Endothelial cell (in vitro differentiated cells): Measurements from ENCODE around the gene SLC24A3. TPM values are rescaled to one million over a fixed set of nuclear protein-coding genes. Genes with fewer than 3 reads are reported as not detected.

Experiments
- DNase-seq: peaks from one replicate; pipeline ENCODE4 v3.0.0; 2021; ENCODE audit warnings: low spot score
- H3K27ac Mint-ChIP-seq: one replicate; pipeline ENCODE4 v1.8.0; 2021; ENCODE audit warnings: mixed read lengths, inconsistent platforms; ENCODE audit not compliant: unreplicated experiment
- H3K27me3 Mint-ChIP-seq: one replicate; pipeline ENCODE4 v1.8.0; 2021; ENCODE audit warnings: mild to moderate bottlenecking, moderate library complexity, mixed read lengths, inconsistent platforms; ENCODE audit not compliant: unreplicated experiment
- H3K36me3 Mint-ChIP-seq: one replicate; pipeline ENCODE4 v1.8.0; 2021; ENCODE audit warnings: mild to moderate bottlenecking, low read depth, mixed read lengths, inconsistent platforms; ENCODE audit not compliant: unreplicated experiment
- H3K4me1 Mint-ChIP-seq: one replicate; pipeline ENCODE4 v1.8.0; 2021; ENCODE audit warnings: mild to moderate bottlenecking, mixed read lengths, inconsistent platforms; ENCODE audit not compliant: unreplicated experiment
- H3K4me3 Mint-ChIP-seq: one replicate; pipeline ENCODE4 v1.8.0; 2021; ENCODE audit warnings: mild to moderate bottlenecking, mixed read lengths, inconsistent platforms; ENCODE audit not compliant: unreplicated experiment
- H3K9me3 Mint-ChIP-seq: one replicate; pipeline ENCODE4 v1.8.0; 2021; ENCODE audit warnings: mixed read lengths, inconsistent platforms; ENCODE audit not compliant: unreplicated experiment
- CTCF ChIP-seq: fragments of 200-600 bp; sonication (generic); IDR thresholded peaks from one replicate; pipeline ENCODE4 v1.5.0; 2021; ENCODE audit warnings: antibody characterized with exemption; ENCODE audit not compliant: unreplicated experiment
- total RNA-seq: library from RNA; stranded (reverse); fragmentation: NEBNext Ultra II Directional; extraction: Animal tissue kit (Norgen Biotek cat#: 25700); gene quantifications from one replicate; pipeline ENCODE4 v1.2.1, GENCODE V29; 2021; ENCODE audit not compliant: unreplicated experiment

Gene SLC24A3
- total RNA-seq, 1 donor from 2014 or later, result 0.15 TPM

DNA sequence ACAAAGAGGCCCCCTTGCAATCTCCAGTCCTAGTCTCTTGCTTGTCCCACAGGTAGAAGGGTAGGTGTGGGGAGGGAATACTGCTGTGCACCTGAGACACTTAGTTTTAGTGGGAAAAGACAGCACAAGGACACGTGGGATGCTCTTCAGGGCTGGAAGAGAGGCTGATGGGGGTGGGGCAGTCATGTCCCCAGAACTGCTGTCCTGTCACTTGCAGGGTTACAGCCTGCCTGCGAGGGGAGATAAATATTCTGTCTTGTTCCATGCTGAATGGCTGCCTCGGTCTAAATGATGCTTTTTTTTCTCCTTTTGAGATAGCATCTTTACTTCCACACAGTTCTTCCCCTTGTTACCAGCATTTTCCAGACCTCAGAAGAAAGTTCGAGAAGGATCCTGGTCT, 106.2 kb downstream of the SLC24A3 start:
- H3K4me3 Mint-ChIP-seq, result no peak overlapping the region
- H3K9me3 Mint-ChIP-seq, result no peaks in the 10 kb centered on the region
- H3K27ac Mint-ChIP-seq, result no peak overlapping the region
- TF ChIP-seq CTCF, result no peak
- H3K4me1 Mint-ChIP-seq, result peaks cover 13% of the 10 kb centered on the region
- peaks cover 4% of the 10 kb centered on the region for H3K27me3 Mint-ChIP-seq
- H3K36me3 Mint-ChIP-seq, result no peaks in the 10 kb centered on the region
- DNase-seq, result no peak

GRCh38 chr20:19320005-19320404, 107.6 kb downstream of the SLC24A3 start:
- Mint-ChIP-seq H3K27ac (no peak overlapping the region), H3K9me3 (no peaks in the 10 kb centered on the region), H3K27me3 (peaks cover 4% of the 10 kb centered on the region), H3K4me3 (no peak overlapping the region), H3K36me3 (no peaks in the 10 kb centered on the region), H3K4me1 (peaks cover 13% of the 10 kb centered on the region)
- TF ChIP-seq CTCF, result no peak
- DNase-seq, result no peak

DNA sequence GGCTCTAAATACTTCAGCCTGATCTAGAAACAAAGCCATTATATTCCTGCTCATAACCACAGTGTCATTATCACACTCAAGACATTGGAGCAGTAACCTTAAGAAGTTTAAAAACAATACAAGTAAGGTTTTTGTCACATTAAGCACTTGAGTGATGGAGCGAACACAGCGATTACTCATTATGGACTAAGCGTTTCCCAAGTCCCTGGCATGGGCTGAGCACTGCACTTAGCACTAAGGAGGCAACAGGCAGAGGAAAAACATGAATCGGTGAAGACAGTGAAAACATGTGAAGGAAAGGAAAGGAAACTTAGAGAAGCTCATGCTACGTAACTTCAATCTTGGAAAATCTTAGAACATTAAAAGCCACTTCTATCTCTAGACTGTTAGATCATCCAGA, 108.7 kb downstream of the SLC24A3 start:
- Mint-ChIP-seq H3K36me3 (no peaks in the 10 kb centered on the region), H3K4me1 (peaks cover 13% of the 10 kb centered on the region), H3K27ac (no peak overlapping the region), H3K9me3 (no peaks in the 10 kb centered on the region), H3K27me3 (peaks cover 4% of the 10 kb centered on the region), H3K4me3 (no peak overlapping the region)
- DNase-seq, result no peak
- no peak for TF ChIP-seq CTCF

DNA sequence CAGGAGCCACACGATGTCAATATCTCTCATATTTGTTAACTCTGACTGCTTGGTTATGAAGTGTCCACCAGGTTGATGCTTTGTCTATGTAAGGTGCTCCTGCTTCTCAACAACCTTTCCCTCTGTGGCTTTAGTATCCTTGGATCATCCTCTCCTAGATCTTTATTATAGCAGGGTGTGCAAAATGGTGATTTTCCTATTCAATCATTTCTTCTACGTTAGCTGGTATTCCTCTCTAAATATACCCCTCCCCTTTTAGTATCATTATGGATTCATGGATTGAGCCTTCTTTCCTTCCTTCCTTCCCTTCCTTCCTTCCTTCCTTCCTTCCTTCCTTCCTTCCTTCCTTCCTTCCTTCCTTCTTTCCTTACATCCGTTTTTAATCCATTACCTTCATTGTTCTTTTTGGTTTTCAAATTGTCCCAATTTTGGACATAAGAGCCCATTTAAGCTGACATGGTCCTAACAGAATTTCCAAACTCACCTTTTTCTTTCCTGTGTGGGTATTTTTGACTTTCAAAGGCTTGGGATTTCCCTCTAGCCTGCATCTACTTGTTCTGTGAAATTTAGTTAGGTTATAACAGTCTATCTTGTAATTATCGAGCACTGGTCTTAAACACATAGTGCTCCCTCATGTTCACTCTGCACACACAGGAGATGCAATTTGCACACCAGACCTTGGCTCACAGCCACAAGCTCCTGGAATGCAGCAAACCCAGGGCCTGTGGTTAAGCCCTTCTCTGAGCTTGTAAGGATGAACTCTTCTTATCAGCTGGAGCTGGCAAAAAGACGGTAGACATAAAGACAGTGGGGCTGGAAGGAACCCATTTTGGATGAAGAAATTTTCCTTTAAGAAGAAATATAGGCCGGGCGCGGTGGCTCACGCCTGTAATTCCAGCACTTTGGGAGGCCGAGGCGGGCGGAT, 109.9 kb downstream of the SLC24A3 start:
- TF ChIP-seq CTCF, result no peak
- no peak for DNase-seq
- Mint-ChIP-seq H3K27ac (no peak overlapping the region), H3K4me1 (peaks cover 13% of the 10 kb centered on the region), H3K9me3 (no peaks in the 10 kb centered on the region), H3K4me3 (no peak overlapping the region), H3K36me3 (no peaks in the 10 kb centered on the region), H3K27me3 (peaks cover 4% of the 10 kb centered on the region)

DNA sequence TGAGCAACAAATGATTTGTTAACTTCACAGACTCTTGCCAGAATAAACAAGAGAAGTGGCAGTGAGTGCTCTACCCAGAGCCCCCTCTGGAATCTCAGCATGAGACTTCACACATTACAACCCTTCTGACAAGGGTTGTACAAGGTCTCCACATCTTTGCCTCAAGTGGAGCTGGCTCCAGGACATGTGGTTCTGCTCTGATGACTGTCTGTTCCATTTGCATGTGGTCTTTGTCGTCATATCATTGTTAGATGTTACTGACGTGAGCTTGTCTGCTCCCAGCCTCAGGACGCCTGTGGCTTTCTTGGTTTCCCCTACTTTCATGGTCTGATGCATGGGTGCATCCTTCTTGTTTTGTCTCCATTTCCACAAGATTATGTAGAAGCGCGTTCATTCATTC, 115.0 kb downstream of the SLC24A3 start:
- no peak for TF ChIP-seq CTCF
- no peak for DNase-seq
- no peaks in the 10 kb centered on the region for H3K9me3 Mint-ChIP-seq
- no peak overlapping the region for H3K27ac Mint-ChIP-seq
- no peaks in the 10 kb centered on the region for H3K36me3 Mint-ChIP-seq
- no peak overlapping the region for H3K4me3 Mint-ChIP-seq
- H3K27me3 Mint-ChIP-seq, result peaks cover 2% of the 10 kb centered on the region
- H3K4me1 Mint-ChIP-seq, result no peaks in the 10 kb centered on the region
